H1 (cell line): ENCODE data around the gene SHCBP1L. TPM values are rescaled to one million over a fixed set of nuclear protein-coding genes. Genes with fewer than 3 reads are reported as not detected.

Experiments used
- CTCF ChIA-PET: fragments of 300-600 bp; sonication (Branson Sonifier 250); formaldehyde crosslinking; loops from one replicate; lab custom pipeline; 2021; ENCODE audit not compliant: partially characterized antibody; lab: Charles Lee
- POLR2A ChIA-PET: fragments of 300-600 bp; sonication (Branson Sonifier 250); formaldehyde crosslinking; loops from one replicate; lab custom pipeline; 2021; ENCODE audit warnings: inconsistent platforms; ENCODE audit not compliant: partially characterized antibody; lab: Charles Lee
- DNase-seq, 2 experiments: peaks; one replicate each; pipeline versions ENCODE4 v3.0.0 to v3.0.0-alpha.2; 2010 to 2022; ENCODE audit warnings: low spot score in 2 of 2, low read depth in 1 of 2, mixed read lengths in 1 of 2
- FAIRE-seq: peaks from 2 replicates; lab custom pipeline; 2011; peaks lifted over from hg19 to GRCh38; lab: Jason Lieb, UNC
- H2AFZ ChIP-seq: 2 replicates; pipeline ENCODE4 v1.8.1; 2012; ENCODE audit warnings: low read length, inconsistent platforms
- H2AK5ac ChIP-seq: 2 replicates; pipeline ENCODE4 v1.6.1; 2013; ENCODE audit warnings: low read depth, low read length
- H2BK120ac ChIP-seq: replicated peaks from 2 replicates; pipeline ENCODE3; 2013; ENCODE audit warnings: low read depth, low read length, inconsistent platforms
- H2BK12ac ChIP-seq: 2 replicates; pipeline ENCODE4 v1.6.1; 2013; ENCODE audit warnings: low read depth, low read length
- H2BK15ac ChIP-seq: 2 replicates; pipeline ENCODE4 v1.6.1; 2013; ENCODE audit warnings: low read length
- H2BK20ac ChIP-seq: 2 replicates; pipeline ENCODE4 v1.6.1; 2013; ENCODE audit warnings: low read length
- H2BK5ac ChIP-seq: 2 replicates; pipeline ENCODE4 v1.6.1; 2013; ENCODE audit warnings: low read depth, low read length
- H3K14ac ChIP-seq: 2 replicates; pipeline ENCODE4 v1.6.1; 2013; ENCODE audit warnings: inconsistent platforms; ENCODE audit not compliant: insufficient read length
- H3K18ac ChIP-seq: 2 replicates; pipeline ENCODE4 v1.6.1; 2013; ENCODE audit warnings: low read length; ENCODE audit errors: extremely low read depth
- H3K23ac ChIP-seq: 2 replicates; pipeline ENCODE4 v1.6.1; 2013; ENCODE audit warnings: inconsistent platforms; ENCODE audit not compliant: insufficient read length
- H3K23me2 ChIP-seq: 2 replicates; pipeline ENCODE4 v1.6.1; 2013; ENCODE audit warnings: low read depth, low read length
- H3K27ac ChIP-seq: 2 replicates; pipeline ENCODE4 v1.6.1; 2011; ENCODE audit warnings: low read depth, low read length, inconsistent platforms
- H3K27me3 ChIP-seq, 4 experiments: replicated peaks in 1 of 4; 1 replicate in 1 of 4; 2 replicates in 3 of 4; pipeline versions ENCODE4 v1.6.1 to v1.8.1; 2011 to 2013; ENCODE audit warnings: low read length in 3 of 4, mild to moderate bottlenecking in 3 of 4, inconsistent platforms in 2 of 4, mixed read lengths in 2 of 4, moderate library complexity in 1 of 4; ENCODE audit not compliant: control insufficient read depth in 3 of 4, insufficient read depth in 3 of 4; ENCODE audit errors: extremely low read depth in 1 of 4
- H3K36me3 ChIP-seq, 4 experiments: 2 replicates each; pipeline versions ENCODE4 v1.6.1 to v1.8.1; 2011 to 2013; ENCODE audit warnings: mild to moderate bottlenecking in 4 of 4, low read length in 3 of 4, moderate library complexity in 2 of 4, control low read depth in 1 of 4, inconsistent platforms in 1 of 4; ENCODE audit not compliant: insufficient read depth in 4 of 4, control insufficient read depth in 2 of 4
- H3K4ac ChIP-seq: replicated peaks from 2 replicates; pipeline ENCODE3; 2013; ENCODE audit warnings: low read length, low read depth, mixed read lengths, inconsistent platforms; ENCODE audit not compliant: insufficient read length
- H3K4me1 ChIP-seq, 4 experiments: replicated peaks in 1 of 4; 1 replicate in 1 of 4; 2 replicates in 3 of 4; pipeline versions ENCODE4 v1.6.1 to v1.8.1; 2011 to 2013; ENCODE audit warnings: low read length in 3 of 4, inconsistent platforms in 2 of 4, mixed read lengths in 1 of 4; ENCODE audit not compliant: insufficient read depth in 4 of 4, control insufficient read depth in 3 of 4
- H3K4me2 ChIP-seq, 2 experiments: 2 replicates each; pipeline versions ENCODE4 v1.6.1 to v1.8.1; 2011 to 2013; ENCODE audit warnings: low read depth in 2 of 2, low read length in 2 of 2, control low read depth in 1 of 2, inconsistent platforms in 1 of 2, mild to moderate bottlenecking in 1 of 2; ENCODE audit not compliant: insufficient read depth in 1 of 2
- H3K4me3 ChIP-seq, 4 experiments: fragments of 200-600, 300-600 bp in 1 of 4; sonication (generic), shearing (Covaris generic), sonication (Bioruptor Twin) in 1 of 4; 2 replicates each; pipeline versions ENCODE4 v1.5.1 to v1.8.1; 2011 to 2016; ENCODE audit warnings: low read length in 4 of 4, low read depth in 3 of 4, control low read depth in 2 of 4, inconsistent platforms in 2 of 4, mild to moderate bottlenecking in 2 of 4, mixed read lengths in 1 of 4, moderate library complexity in 1 of 4; ENCODE audit not compliant: insufficient read depth in 2 of 4; ENCODE audit errors: extremely low read depth in 1 of 4
- H3K56ac ChIP-seq: replicated peaks from 2 replicates; pipeline ENCODE3; 2013; ENCODE audit warnings: low read depth, mild to moderate bottlenecking, mixed read lengths, low read length, inconsistent platforms; ENCODE audit not compliant: insufficient read length
- H3K79me1 ChIP-seq: 2 replicates; pipeline ENCODE4 v1.6.1; 2013; ENCODE audit warnings: low read depth, low read length, control low read depth
- H3K79me2 ChIP-seq, 2 experiments: 2 replicates each; pipeline versions ENCODE4 v1.6.1 to v1.8.1; 2012 to 2013; ENCODE audit warnings: low read length in 2 of 2, mild to moderate bottlenecking in 2 of 2, inconsistent platforms in 1 of 2; ENCODE audit not compliant: insufficient read depth in 2 of 2, control insufficient read depth in 1 of 2
- H3K9ac ChIP-seq, 4 experiments: replicated peaks in 1 of 4; 1 replicate in 1 of 4; 2 replicates in 3 of 4; pipeline versions ENCODE4 v1.6.1 to v1.8.1; 2011 to 2013; ENCODE audit warnings: low read depth in 3 of 4, low read length in 3 of 4, control low read depth in 2 of 4, mild to moderate bottlenecking in 2 of 4, moderate library complexity in 2 of 4, inconsistent platforms in 1 of 4; ENCODE audit errors: extremely low read depth in 1 of 4
- H3K9me3 ChIP-seq, 2 experiments: 2 replicates each; pipeline versions ENCODE4 v1.6.1 to v1.8.1; 2012 to 2013; ENCODE audit warnings: mild to moderate bottlenecking in 2 of 2, moderate library complexity in 2 of 2, control low read depth in 1 of 2, inconsistent platforms in 1 of 2, low read depth in 1 of 2, low read length in 1 of 2, mixed read lengths in 1 of 2; ENCODE audit not compliant: insufficient read depth in 2 of 2
- H4K20me1 ChIP-seq, 2 experiments: replicated peaks in 1 of 2; 2 replicates each; pipeline versions ENCODE3 to v1.8.1; 2011 to 2013; ENCODE audit warnings: inconsistent platforms in 2 of 2, low read length in 2 of 2, mild to moderate bottlenecking in 1 of 2; ENCODE audit not compliant: insufficient read depth in 2 of 2, control insufficient read depth in 1 of 2
- H4K5ac ChIP-seq: 2 replicates; pipeline ENCODE4 v1.6.1; 2013; ENCODE audit warnings: low read length, low read depth, mixed read lengths, inconsistent platforms; ENCODE audit not compliant: insufficient read length
- H4K8ac ChIP-seq: 2 replicates; pipeline ENCODE4 v1.8.0; 2013; ENCODE audit warnings: mild to moderate bottlenecking, moderate library complexity, low read length, inconsistent platforms; ENCODE audit not compliant: insufficient read depth; ENCODE audit errors: extremely low read depth
- H4K91ac ChIP-seq: replicated peaks from 2 replicates; pipeline ENCODE3; 2013; ENCODE audit warnings: low read length, mixed read lengths, inconsistent platforms; ENCODE audit not compliant: insufficient read length
- EGR1 ChIP-seq: IDR thresholded peaks from 2 replicates; pipeline ENCODE4 v1.6.1; 2011; ENCODE audit warnings: low read depth, low read length, borderline replicate concordance
- GABPA ChIP-seq: IDR thresholded peaks from 2 replicates; pipeline ENCODE4 v1.6.1; 2011; ENCODE audit warnings: mild to moderate bottlenecking, low read length, moderate library complexity, borderline replicate concordance; ENCODE audit not compliant: insufficient read depth
- HDAC2 ChIP-seq, 2 experiments: fragments of 300-600 bp in 1 of 2; sonication (generic) in 1 of 2; IDR thresholded peaks; 2 replicates each; pipeline ENCODE4 v1.6.1; 2011 to 2012; ENCODE audit warnings: low read depth in 2 of 2, low read length in 2 of 2, mild to moderate bottlenecking in 2 of 2, moderate library complexity in 2 of 2, borderline replicate concordance in 1 of 2, inconsistent platforms in 1 of 2
- KDM1A ChIP-seq: fragments of 200-600, 300-600 bp; sonication (generic); IDR thresholded peaks from 2 replicates; pipeline ENCODE4 v1.7.1; 2016; ENCODE audit warnings: mild to moderate bottlenecking, low read length, borderline replicate concordance
- NANOG ChIP-seq: IDR thresholded peaks from 2 replicates; pipeline ENCODE4 v1.6.1; 2011; ENCODE audit warnings: low read length, low read depth, mild to moderate bottlenecking, inconsistent platforms; ENCODE audit not compliant: insufficient read depth, poor library complexity, severe bottlenecking
- RBBP5 ChIP-seq: IDR thresholded peaks from 2 replicates; pipeline ENCODE4 v1.7.1; 2012; ENCODE audit warnings: low read depth, mild to moderate bottlenecking, inconsistent platforms, low read length, moderate library complexity, borderline replicate concordance
- SRF ChIP-seq: IDR thresholded peaks from 2 replicates; pipeline ENCODE4 v1.6.1; 2011; ENCODE audit warnings: mild to moderate bottlenecking, low read depth, low read length, moderate library complexity
- TAF1 ChIP-seq: IDR thresholded peaks from 2 replicates; pipeline ENCODE4 v1.6.1; 2011; ENCODE audit warnings: mild to moderate bottlenecking, low read depth, low read length
- WGBS, 2 experiments: shearing (Covaris generic) in 1 of 2; methylation state at CpG; one replicate each; pipeline versions ENCODE4 v1.1.6 to v1.1.7; 2013 to 2015; ENCODE audit warnings: low lambda C conversion rate in 2 of 2, mixed read lengths in 2 of 2, inconsistent platforms in 1 of 2, low coverage in 1 of 2, missing lambda C conversion rate in 1 of 2; ENCODE audit not compliant: insufficient replicate concordance in 2 of 2, insufficient coverage in 1 of 2, insufficient read length in 1 of 2; ENCODE audit errors: extremely low coverage in 1 of 2, missing lambda C conversion rate in 1 of 2; 5-methylcytosine and 5-hydroxymethylcytosine counted together
- polyA plus RNA-seq, 7 experiments: library from polyadenylated mRNA; depleted of rRNA in 3 of 7; stranded (reverse) in 5 of 7; unstranded in 2 of 7; fragments of >200 nt in 5 of 7; fragments of 200-250 nt in 2 of 7; gene quantifications; 1 replicate in 5 of 7; 2 replicates in 1 of 7; 4 replicates in 1 of 7; pipeline versions ENCODE4 v1.2.1 to v1.2.3, GENCODE V29; 2011 to 2013; ENCODE audit warnings: missing spikeins in 2 of 7, mixed read lengths in 2 of 7
- total RNA-seq: library from RNA; stranded (reverse); fragmentation: NEBNext Ultra II Directional; extraction: Animal tissue kit (Norgen Biotek cat#: 25700); gene quantifications from 2 replicates; pipeline ENCODE4 v1.2.1, GENCODE V29; 2021
- TF ChIP-seq, protein P1 (sequence below): IDR thresholded peaks from 2 replicates; pipeline ENCODE4 v1.6.1; 2012; ENCODE audit warnings: inconsistent platforms

Gene SHCBP1L
- total and polyA plus RNA-seq, 2 of the 8 experiments (the other 6 are each of a cell fraction or from before 2014, with no cell fraction given): not detected

- H2BK5ac ChIP-seq: no peak overlapping the region
- no peaks in the 10 kb centered on the region for H3K79me2 ChIP-seq
- H3K4me3 ChIP-seq: no peak overlapping the region
- no peaks in the 10 kb centered on the region for H3K4me1 ChIP-seq
- no peak overlapping the region for H4K8ac ChIP-seq
- H3K9me3 ChIP-seq: no peaks in the 10 kb centered on the region
- peaks cover 60 to 100% (median 98%) of the 10 kb centered on the region in 4 experiments for H3K36me3 ChIP-seq
- no peak overlapping the region for H3K9ac ChIP-seq
- CTCF ChIA-PET: no interaction called here
- H2AK5ac ChIP-seq: no peak overlapping the region
- H2AFZ ChIP-seq: no peak overlapping the region
- POLR2A ChIA-PET: interaction anchor here (1.0 to 7.0 kb wide), 9 partner anchors 8 to 34 kb away, joined by 4 to 34 read pairs (median 14); no protein-coding TSS in a partner anchor
- H3K18ac ChIP-seq: no peak overlapping the region
- no peak overlapping the region for H2BK15ac ChIP-seq
- H3K79me1 ChIP-seq: no peaks in the 10 kb centered on the region; the same call in 1 of the 2 replicates
- H2BK120ac ChIP-seq: no peak overlapping the region
- no peak overlapping the region for H3K56ac ChIP-seq
- no peak overlapping the region for H3K27ac ChIP-seq
- H2BK12ac ChIP-seq: no peak overlapping the region
- no peak overlapping the region for H2BK20ac ChIP-seq
- H4K91ac ChIP-seq: no peak overlapping the region
- no peak overlapping the region for H3K23ac ChIP-seq
- no peaks in the 10 kb centered on the region for H3K23me2 ChIP-seq
- no peak for TF ChIP-seq SRF
- TF ChIP-seq TAF1: no peak
- no peak for TF ChIP-seq GABPA
- TF ChIP-seq KDM1A: no peak
- TF ChIP-seq, protein P1, sequence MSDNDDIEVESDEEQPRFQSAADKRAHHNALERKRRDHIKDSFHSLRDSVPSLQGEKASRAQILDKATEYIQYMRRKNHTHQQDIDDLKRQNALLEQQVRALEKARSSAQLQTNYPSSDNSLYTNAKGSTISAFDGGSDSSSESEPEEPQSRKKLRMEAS: no peak
- no peak for TF ChIP-seq HDAC2 (IDR thresholded peaks at IDR 0.05; ENCODE audit: borderline replicate concordance in 1 of 2, low read depth in 2 of 2, low read length in 2 of 2)
- no peak for TF ChIP-seq NANOG
- TF ChIP-seq EGR1: no peak
- TF ChIP-seq RBBP5: no peak
- H3K27me3 ChIP-seq: no peaks in the 10 kb centered on the region
- DNase-seq (no peak), FAIRE-seq (no peak)
- H3K4me2 ChIP-seq: no peak overlapping the region
- no peak overlapping the region for H3K4ac ChIP-seq
- no peak overlapping the region for H3K14ac ChIP-seq
- H4K5ac ChIP-seq: no peak overlapping the region
- H4K20me1 ChIP-seq: peaks cover 6 to 9% of the 10 kb centered on the region in 2 experiments
- 92% methylated on average over 7 of the region's 7 CpGs; no CpG with 5 or more reads in 1 of the 2 experiments for WGBS, 2 experiments
Measured at GRCh38 chr1:182877842-182878241, 75.1 kb downstream of the SHCBP1L start.
